PC-9 (cell line): Measurements from ENCODE around the gene TLR4. TPM values are rescaled to one million over a fixed set of nuclear protein-coding genes. Genes with fewer than 3 reads are reported as not detected.

Source experiments
- BruUV-seq: library from RNA; stranded (reverse); fragments of 400-500 nt; replicated peaks from 2 replicates; lab custom pipeline; 2021; lab: Mats Ljungman, UMichigan
- CTCF ChIA-PET: fragments of 300-600 bp; sonication (Branson Sonifier 250); formaldehyde crosslinking; loops from one replicate; lab custom pipeline; 2022; ENCODE audit warnings: antibody characterized with exemption; lab: Charles Lee
- POLR2A ChIA-PET: fragments of 300-600 bp; sonication (Branson Sonifier 250); formaldehyde crosslinking; loops from one replicate; lab custom pipeline; 2022; ENCODE audit warnings: antibody characterized with exemption; ENCODE audit not compliant: unreplicated experiment; lab: Charles Lee
- DNase-seq, 2 experiments: peaks; one replicate each; pipeline versions ENCODE4 v3.0.0 to v3.0.0-alpha.2; 2015 to 2022; ENCODE audit warnings: mixed read lengths in 1 of 2
- H2AFZ ChIP-seq: fragments of 200-600 bp; sonication (generic); 2 replicates; pipeline ENCODE4 v1.8.1; 2017; ENCODE audit warnings: antibody characterized with exemption
- H3F3A ChIP-seq: fragments of 200-600 bp; sonication (generic); 2 replicates; pipeline ENCODE4 v1.8.1; 2017; ENCODE audit warnings: antibody characterized with exemption, mild to moderate bottlenecking, low read depth; ENCODE audit not compliant: insufficient read depth
- H3K27ac ChIP-seq: fragments of 200-600 bp; sonication (generic); 2 replicates; pipeline ENCODE4 v1.6.1; 2016; ENCODE audit warnings: mixed run types
- H3K27me3 ChIP-seq: fragments of 200-600 bp; sonication (generic); 2 replicates; pipeline ENCODE4 v1.6.1; 2016; ENCODE audit warnings: low read depth, mixed run types; ENCODE audit not compliant: insufficient read depth
- H3K36me3 ChIP-seq: fragments of 200-600 bp; sonication (generic); 2 replicates; pipeline ENCODE4 v1.6.1; 2016; ENCODE audit warnings: low read depth, mixed run types
- H3K4me1 ChIP-seq: fragments of 200-600 bp; sonication (generic); replicated peaks from 2 replicates; pipeline ENCODE4 v1.6.1; 2016; ENCODE audit warnings: mixed run types; ENCODE audit not compliant: insufficient read depth
- H3K4me2 ChIP-seq: fragments of 200-600 bp; sonication (generic); 2 replicates; pipeline ENCODE4 v1.6.1; 2017; ENCODE audit warnings: mixed run types
- H3K4me3 ChIP-seq: fragments of 200-600 bp; sonication (generic); 2 replicates; pipeline ENCODE4 v1.6.1; 2016; ENCODE audit warnings: mixed run types
- H3K79me2 ChIP-seq: fragments of 200-600 bp; sonication (generic); 2 replicates; pipeline ENCODE4 v1.6.1; 2017; ENCODE audit warnings: low read depth, mixed run types
- H3K9me2 ChIP-seq: fragments of 200-600 bp; sonication (generic); 2 replicates; pipeline ENCODE4 v1.8.1; 2017; ENCODE audit warnings: mild to moderate bottlenecking; ENCODE audit not compliant: insufficient read depth
- H3K9me3 ChIP-seq: fragments of 200-600 bp; sonication (generic); 2 replicates; pipeline ENCODE4 v1.8.1; 2016; ENCODE audit warnings: low read depth; ENCODE audit not compliant: insufficient read depth
- H4K20me1 ChIP-seq: fragments of 200-600 bp; sonication (generic); 2 replicates; pipeline ENCODE4 v1.8.1; 2017; ENCODE audit not compliant: insufficient read depth
- CTCF ChIP-seq: fragments of 200-600 bp; sonication (generic); conservative IDR thresholded peaks from 2 replicates; pipeline ENCODE4 v1.6.1; 2017; ENCODE audit warnings: mixed run types, antibody characterized with exemption, mild to moderate bottlenecking, moderate library complexity
- EZH2 ChIP-seq: fragments of 200-600 bp; sonication (generic); IDR thresholded peaks from 2 replicates; pipeline ENCODE4 v1.8.0; 2017; ENCODE audit warnings: antibody characterized with exemption, low read depth
- intact Hi-C: fragments of 100-400 bp; cut with micrococcal nuclease; formaldehyde crosslinking; loops from one replicate; pipeline ENCODE4 v1.10.0; 2022; ENCODE audit not compliant: unreplicated experiment
- total RNA-seq: library from RNA; stranded (reverse); gene quantifications from 2 replicates; pipeline ENCODE4 v1.2.3, GENCODE V29; 2021

Gene TLR4
- total RNA-seq, 1 experiment from 2014 or later = 0.55 TPM

GRCh38 chr9:117687532-117687931 is 16.7 kb upstream of the TLR4 start:
- Histone ChIP-seq H4K20me1 (no peaks in the 10 kb centered on the region), H3K9me2 (no peaks in the 10 kb centered on the region), H3K4me2 (0 out of 2 replicates have a peak overlapping the region, but pooled peaks have one; percentile 15), H3K27me3 (no peaks in the 10 kb centered on the region), H3K4me3 (no peak overlapping the region), H2AFZ (no peak overlapping the region), H3K36me3 (no peaks in the 10 kb centered on the region), H3K27ac (no peak overlapping the region), H3K9me3 (0 out of 2 replicates have a peak, but pooled peaks cover 7% of the 10 kb centered on the region), H3K79me2 (no peaks in the 10 kb centered on the region), H3K4me1 (no peaks in the 10 kb centered on the region; the same call in 1 of the 2 replicates), H3F3A (no peaks in the 10 kb centered on the region)
- TF ChIP-seq CTCF (no peak), EZH2 (no peak)
- intact Hi-C loops = no loop called here
- ChIA-PET CTCF (no interaction called here), POLR2A (no interaction called here)
- peak in 1 of 2 experiments; percentile 40 for DNase-seq
- BruUV-seq = no TSS peak

DNA sequence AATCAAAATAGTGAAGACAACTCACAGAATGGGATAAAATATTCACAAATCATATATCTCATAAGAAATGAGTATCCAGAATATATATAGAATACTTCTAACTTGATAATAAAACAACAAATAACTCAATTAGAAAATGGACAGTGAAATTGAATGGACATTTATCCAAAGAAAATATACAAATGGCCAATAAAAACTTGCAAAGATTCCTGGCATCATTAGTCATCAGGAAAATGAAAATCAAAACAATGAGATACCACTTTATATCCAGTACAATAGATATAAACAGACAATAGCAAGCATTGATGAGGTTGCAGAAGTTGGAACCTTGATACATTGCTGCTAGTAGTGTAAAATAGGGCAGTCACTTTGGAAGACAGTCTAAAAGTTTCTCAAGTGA is 12.8 kb upstream of the TLR4 start:
- intact Hi-C loops = no loop called here
- H3K4me2 ChIP-seq = no peak overlapping the region
- H3F3A ChIP-seq = no peaks in the 10 kb centered on the region
- no peak overlapping the region for H3K4me3 ChIP-seq
- H3K27me3 ChIP-seq = no peaks in the 10 kb centered on the region
- no peaks in the 10 kb centered on the region for H3K79me2 ChIP-seq
- no peak for DNase-seq
- no TSS peak for BruUV-seq
- ChIA-PET CTCF (no interaction called here), POLR2A (no interaction called here)
- TF ChIP-seq EZH2 = no peak
- no peak for TF ChIP-seq CTCF
- H3K36me3 ChIP-seq = no peaks in the 10 kb centered on the region
- H3K27ac ChIP-seq = no peak overlapping the region
- no peak overlapping the region for H2AFZ ChIP-seq
- H4K20me1 ChIP-seq = no peaks in the 10 kb centered on the region
- H3K9me2 ChIP-seq = no peaks in the 10 kb centered on the region
- H3K9me3 ChIP-seq = 0 out of 2 replicates have a peak, but pooled peaks cover 7% of the 10 kb centered on the region
- H3K4me1 ChIP-seq = no peaks in the 10 kb centered on the region; the same call in 1 of the 2 replicates

DNA sequence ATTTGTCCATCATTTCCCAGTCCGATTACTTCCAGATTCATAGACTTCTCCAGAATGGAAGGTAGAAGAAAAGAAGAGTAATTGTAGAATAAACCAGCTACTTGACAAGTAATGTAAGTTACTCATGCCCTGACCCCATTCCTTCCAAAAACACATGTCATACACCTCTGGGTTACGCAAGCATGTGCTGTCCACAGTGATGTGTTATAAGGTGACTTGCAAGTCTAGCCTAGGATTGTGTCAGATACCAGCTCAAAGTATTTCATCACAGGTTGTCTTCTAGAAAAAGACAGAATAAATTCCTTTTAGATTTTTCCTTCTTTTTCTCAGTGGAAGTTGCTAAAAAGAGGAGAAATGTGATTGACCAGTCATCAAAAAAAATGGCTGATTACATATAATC is 8.0 kb upstream of the TLR4 start:
- Histone ChIP-seq H3K4me3 (no peak overlapping the region), H3K36me3 (no peaks in the 10 kb centered on the region), H4K20me1 (no peaks in the 10 kb centered on the region), H3K27me3 (no peaks in the 10 kb centered on the region), H3K79me2 (no peaks in the 10 kb centered on the region), H3F3A (no peaks in the 10 kb centered on the region), H2AFZ (no peak overlapping the region), H3K4me1 (no peaks in the 10 kb centered on the region), H3K27ac (no peak overlapping the region), H3K4me2 (no peak overlapping the region), H3K9me3 (no peaks in the 10 kb centered on the region), H3K9me2 (no peaks in the 10 kb centered on the region)
- TF ChIP-seq EZH2 (no peak), CTCF (no peak)
- ChIA-PET POLR2A (no interaction called here), CTCF (no interaction called here)
- intact Hi-C loops = no loop called here
- no peak for DNase-seq
- no TSS peak for BruUV-seq
